GM12873 (cell line): ENCODE measurements around the gene TTC12.

Experiments
- CTCF ChIP-seq: IDR thresholded peaks from 2 replicates; pipeline ENCODE4 v1.5.1; 2012; ENCODE audit warnings: low read depth, mild to moderate bottlenecking, moderate library complexity, low read length, control low read depth; ENCODE audit not compliant: insufficient read depth; ENCODE audit errors: missing control alignments

Gene TTC12

GRCh38 chr11:113286509-113287497 lies 27.6 kb upstream of the TTC12 start:
- TF ChIP-seq CTCF, result no peak

- no peak for TF ChIP-seq CTCF
Measured at GRCh38 chr11:113287801-113288200, 26.6 kb upstream of the TTC12 start.

- no peak for TF ChIP-seq CTCF
Measured at GRCh38 chr11:113288286-113288863, 26.0 kb upstream of the TTC12 start.

GRCh38 chr11:113289431-113290187 lies 24.8 kb upstream of the TTC12 start:
- peak; percentile 97 for TF ChIP-seq CTCF

- TF ChIP-seq CTCF, result no peak
Measured at GRCh38 chr11:113293936-113294335, 20.4 kb upstream of the TTC12 start.

- no peak for TF ChIP-seq CTCF
Measured at GRCh38 chr11:113295993-113296392, 18.4 kb upstream of the TTC12 start.

GRCh38 chr11:113296447-113297205 lies 17.8 kb upstream of the TTC12 start:
- no peak for TF ChIP-seq CTCF
